Calu3 (cell line): ENCODE results near the gene CLEC17A. TPM values are rescaled to one million over a fixed set of nuclear protein-coding genes. Genes with fewer than 3 reads are reported as not detected.

Source experiments
- BruUV-seq: library from RNA; stranded (reverse); fragments of 400-500 nt; replicated peaks from 2 replicates; lab custom pipeline; 2021; lab: Mats Ljungman, UMichigan
- CTCF ChIA-PET: fragments of 300-600 bp; sonication (Branson Sonifier 250); formaldehyde crosslinking; loops from one replicate; lab custom pipeline; 2022; ENCODE audit warnings: antibody characterized with exemption; lab: Charles Lee
- DNase-seq: peaks from one replicate; pipeline ENCODE4 v3.0.0; 2022
- H3K27ac Mint-ChIP-seq: one replicate; pipeline ENCODE4 v1.8.0; 2022; ENCODE audit warnings: mixed read lengths; ENCODE audit not compliant: unreplicated experiment
- H3K27me3 Mint-ChIP-seq: one replicate; pipeline ENCODE4 v1.8.0; 2022; ENCODE audit warnings: mixed read lengths; ENCODE audit not compliant: unreplicated experiment
- H3K36me3 Mint-ChIP-seq: one replicate; pipeline ENCODE4 v1.8.0; 2022; ENCODE audit warnings: mild to moderate bottlenecking, moderate library complexity, mixed read lengths; ENCODE audit not compliant: insufficient read depth, unreplicated experiment
- H3K4me1 Mint-ChIP-seq: one replicate; pipeline ENCODE4 v1.8.0; 2022; ENCODE audit warnings: mild to moderate bottlenecking, low read depth, mixed read lengths; ENCODE audit not compliant: unreplicated experiment
- H3K4me3 Mint-ChIP-seq: one replicate; pipeline ENCODE4 v1.8.0; 2022; ENCODE audit warnings: mild to moderate bottlenecking, low read depth, moderate library complexity, mixed read lengths; ENCODE audit not compliant: unreplicated experiment
- H3K9me3 Mint-ChIP-seq: one replicate; pipeline ENCODE4 v1.8.0; 2022; ENCODE audit warnings: low read depth, mixed read lengths; ENCODE audit not compliant: unreplicated experiment
- CTCF ChIP-seq: fragments of 200-600 bp; IDR thresholded peaks from one replicate; pipeline ENCODE4 v1.8.0; 2022; ENCODE audit warnings: antibody characterized with exemption; ENCODE audit not compliant: unreplicated experiment
- intact Hi-C: fragments of 100-400 bp; cut with micrococcal nuclease; formaldehyde crosslinking; loops from one replicate; pipeline ENCODE4 v1.10.0; 2022; ENCODE audit not compliant: unreplicated experiment
- total RNA-seq: library from RNA; stranded (reverse); gene quantifications from 2 replicates; pipeline ENCODE4 v1.2.3, GENCODE V29; 2022

The CLEC17A gene
- total RNA-seq, 1 experiment from 2014 or later = not detected

DNA sequence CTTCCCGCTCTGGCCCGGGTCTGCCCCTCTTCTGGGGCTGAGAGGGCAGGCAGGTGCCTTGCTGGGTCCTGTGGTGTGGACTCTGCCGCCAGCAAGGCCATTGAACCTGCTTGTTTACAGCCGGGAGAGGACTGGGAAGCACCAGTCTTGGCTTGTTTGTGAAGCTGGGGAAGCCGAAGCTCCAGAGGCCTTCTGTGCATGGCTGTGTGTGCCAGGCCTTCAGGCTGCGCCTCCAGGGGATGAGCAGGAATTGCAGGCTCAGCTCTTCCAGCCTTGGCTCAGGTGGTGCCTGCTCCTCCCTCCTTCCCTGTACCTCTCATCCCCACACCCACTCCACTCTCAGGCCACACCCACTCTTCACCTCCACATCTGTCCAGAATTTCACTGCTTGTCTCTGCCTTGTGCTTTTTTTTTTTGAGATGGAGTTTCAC lies 28.5 kb upstream of the CLEC17A start:
- H3K27me3 Mint-ChIP-seq = no peaks in the 10 kb centered on the region
- BruUV-seq = no TSS peak
- H3K9me3 Mint-ChIP-seq = no peaks in the 10 kb centered on the region
- intact Hi-C loops = no loop called here
- no peak for TF ChIP-seq CTCF
- no peak overlapping the region for H3K4me3 Mint-ChIP-seq
- peaks cover 17% of the 10 kb centered on the region for H3K4me1 Mint-ChIP-seq
- CTCF ChIA-PET = interaction anchor here (0.6 kb wide), 1 partner anchor 16 kb away, joined by 6 read pairs; no protein-coding TSS in a partner anchor
- DNase-seq = no peak
- H3K27ac Mint-ChIP-seq = peak overlapping the region; percentile 45
- H3K36me3 Mint-ChIP-seq = peaks cover 3% of the 10 kb centered on the region

DNA sequence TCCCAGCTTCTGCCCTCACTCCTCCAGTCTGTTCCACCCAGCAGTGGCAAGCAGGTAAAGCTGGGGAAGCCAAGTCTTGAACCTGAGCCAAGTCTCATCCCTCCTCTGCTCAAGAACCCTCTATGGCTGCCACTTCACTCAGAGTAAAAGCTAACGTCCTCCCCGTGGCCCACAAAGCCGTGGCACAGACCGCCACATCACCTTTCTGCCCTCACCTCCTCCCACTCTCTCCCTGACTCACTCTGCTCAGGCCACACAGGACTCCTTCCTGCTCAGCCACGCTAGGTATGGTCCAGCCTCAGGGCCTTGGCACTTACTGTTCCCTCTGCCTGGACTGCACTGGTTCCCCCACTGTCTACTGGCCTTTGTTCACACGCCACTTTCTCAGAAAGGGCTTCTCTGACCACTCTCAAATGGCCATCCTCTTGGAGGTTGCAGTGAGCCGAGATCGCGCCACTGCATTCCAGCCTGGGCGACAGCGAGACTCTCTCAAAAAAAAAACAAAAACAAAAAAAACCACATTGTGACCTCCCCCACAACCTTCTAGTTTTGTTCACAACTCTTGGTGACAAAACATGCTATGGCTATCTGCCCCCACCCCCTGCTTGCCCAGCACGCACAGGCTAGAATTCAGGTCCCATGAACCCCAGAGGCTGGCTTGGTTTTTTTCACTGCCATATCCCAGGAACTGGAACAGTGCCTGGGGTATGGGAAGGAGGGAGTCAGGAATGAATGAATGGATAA lies 26.8 kb upstream of the CLEC17A start:
- intact Hi-C loops = no loop called here
- no TSS peak for BruUV-seq
- no peak for DNase-seq

GRCh38 chr19:14556662-14557188 lies 26.2 kb upstream of the CLEC17A start:
- no TSS peak for BruUV-seq
- H3K36me3 Mint-ChIP-seq = peaks cover 3% of the 10 kb centered on the region
- CTCF ChIA-PET = interaction anchor here (0.6 to 1.3 kb wide), 3 partner anchors 17 to 124 kb away, joined by 3 to 6 read pairs (median 6); no protein-coding TSS in a partner anchor
- peak overlapping the region; percentile 56 for H3K27ac Mint-ChIP-seq
- peak overlapping the region; percentile 24 for H3K4me3 Mint-ChIP-seq
- no peaks in the 10 kb centered on the region for H3K4me1 Mint-ChIP-seq
- intact Hi-C loops = no loop called here
- H3K9me3 Mint-ChIP-seq = no peaks in the 10 kb centered on the region
- DNase-seq = peak; percentile 73
- no peaks in the 10 kb centered on the region for H3K27me3 Mint-ChIP-seq
- TF ChIP-seq CTCF = peak; percentile 65

More for the DNA sequence above, 26.8 kb upstream of the CLEC17A start:
- H3K4me3 Mint-ChIP-seq = peak overlapping the region; percentile 24
- H3K9me3 Mint-ChIP-seq = no peaks in the 10 kb centered on the region
- CTCF ChIA-PET = interaction anchor here (0.6 to 1.3 kb wide), 3 partner anchors 18 to 125 kb away, joined by 3 to 6 read pairs (median 6); no protein-coding TSS in a partner anchor
- peak overlapping the region; percentile 56 for H3K27ac Mint-ChIP-seq
- peaks cover 3% of the 10 kb centered on the region for H3K36me3 Mint-ChIP-seq
- TF ChIP-seq CTCF = no peak
- H3K4me1 Mint-ChIP-seq = peaks cover 1% of the 10 kb centered on the region
- no peaks in the 10 kb centered on the region for H3K27me3 Mint-ChIP-seq

GRCh38 chr19:14558370-14559066 lies 24.4 kb upstream of the CLEC17A start:
- H3K9me3 Mint-ChIP-seq = no peaks in the 10 kb centered on the region
- no peaks in the 10 kb centered on the region for H3K27me3 Mint-ChIP-seq
- TF ChIP-seq CTCF = no peak
- no TSS peak for BruUV-seq
- H3K4me1 Mint-ChIP-seq = no peaks in the 10 kb centered on the region
- no peak for DNase-seq
- CTCF ChIA-PET = interaction anchor here (0.6 kb wide), 1 partner anchor 1520 kb away, joined by 7 read pairs; no protein-coding TSS in a partner anchor
- no peak overlapping the region for H3K4me3 Mint-ChIP-seq
- H3K36me3 Mint-ChIP-seq = peaks cover 3% of the 10 kb centered on the region
- intact Hi-C loops = no loop called here
- no peak overlapping the region for H3K27ac Mint-ChIP-seq
